SK-N-SH treated with all-trans-retinoic acid at 6 μM for 48 hours (cell line): ENCODE data around the gene GUCY2F.

Experiments
- ARNTL ChIP-seq: fragments of 450-650 bp; formaldehyde crosslinking; IDR thresholded peaks from 2 replicates; pipeline ENCODE4 v1.5.0; 2020; ENCODE audit warnings: low read depth, mild to moderate bottlenecking, moderate library complexity, borderline replicate concordance
- BACH2 ChIP-seq: fragments of 250-450 bp; sonication (Bioruptor Pico); IDR thresholded peaks from 2 replicates; pipeline ENCODE4 v1.9.0; 2021; ENCODE audit warnings: mild to moderate bottlenecking, borderline replicate concordance
- CSDC2 ChIP-seq: fragments of 250-450 bp; sonication (Bioruptor Pico); IDR thresholded peaks from 2 replicates; pipeline ENCODE4 v1.5.0; 2020; ENCODE audit warnings: mild to moderate bottlenecking, moderate library complexity
- ISL1 ChIP-seq: fragments of 250-450 bp; sonication (Bioruptor Pico); IDR thresholded peaks from 2 replicates; pipeline ENCODE4 v2.1.2; 2022; ENCODE audit warnings: mild to moderate bottlenecking, moderate library complexity
- PPARA ChIP-seq: fragments of 250-450 bp; sonication (Bioruptor Pico); IDR thresholded peaks from 2 replicates; pipeline ENCODE4 v1.5.0; 2020; ENCODE audit warnings: mild to moderate bottlenecking, borderline replicate concordance
- RARB ChIP-seq: fragments of 250-450 bp; sonication (Bioruptor Pico); IDR thresholded peaks from 2 replicates; pipeline ENCODE4 v1.8.0; 2021; ENCODE audit warnings: mild to moderate bottlenecking, moderate library complexity
- TCF4 ChIP-seq: fragments of 250-450 bp; sonication (Bioruptor Pico); IDR thresholded peaks from 2 replicates; pipeline ENCODE4 v1.8.0; 2021; ENCODE audit warnings: mild to moderate bottlenecking, moderate library complexity, borderline replicate concordance
- ZC3H10 ChIP-seq: fragments of 250-450 bp; sonication (Bioruptor Pico); IDR thresholded peaks from 2 replicates; pipeline ENCODE4 v1.5.1; 2021; ENCODE audit warnings: mild to moderate bottlenecking, moderate library complexity
- ZFP30 ChIP-seq: fragments of 450-650 bp; formaldehyde crosslinking; IDR thresholded peaks from 2 replicates; pipeline ENCODE4 v1.5.0; 2022; ENCODE audit warnings: mild to moderate bottlenecking, moderate library complexity
- TF ChIP-seq, protein P1 (sequence below): fragments of 250-450 bp; sonication (Bioruptor Pico); IDR thresholded peaks from 2 replicates; pipeline ENCODE4 v1.5.0; 2020; ENCODE audit warnings: mild to moderate bottlenecking, moderate library complexity

DNA sequence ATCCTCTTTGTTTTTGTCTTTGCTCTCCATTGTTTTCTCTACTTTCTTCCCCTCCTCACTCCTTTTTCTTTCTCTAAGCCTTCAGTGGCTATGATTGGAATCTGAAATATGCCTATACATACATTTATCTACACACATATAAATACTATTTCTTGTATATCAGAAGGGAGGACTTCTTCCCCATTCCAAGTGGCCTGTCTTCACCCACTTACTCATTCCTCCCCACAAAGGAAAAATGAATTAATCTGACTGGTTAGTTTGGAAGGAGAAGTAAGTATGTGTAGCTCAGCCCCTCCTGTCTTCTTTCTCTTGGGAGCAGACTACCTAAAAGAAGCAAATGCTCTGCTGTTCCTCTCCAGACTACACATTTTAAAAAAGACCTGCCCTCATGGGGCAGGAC, 17.7 kb downstream of the GUCY2F start:
- TF ChIP-seq, protein P1, sequence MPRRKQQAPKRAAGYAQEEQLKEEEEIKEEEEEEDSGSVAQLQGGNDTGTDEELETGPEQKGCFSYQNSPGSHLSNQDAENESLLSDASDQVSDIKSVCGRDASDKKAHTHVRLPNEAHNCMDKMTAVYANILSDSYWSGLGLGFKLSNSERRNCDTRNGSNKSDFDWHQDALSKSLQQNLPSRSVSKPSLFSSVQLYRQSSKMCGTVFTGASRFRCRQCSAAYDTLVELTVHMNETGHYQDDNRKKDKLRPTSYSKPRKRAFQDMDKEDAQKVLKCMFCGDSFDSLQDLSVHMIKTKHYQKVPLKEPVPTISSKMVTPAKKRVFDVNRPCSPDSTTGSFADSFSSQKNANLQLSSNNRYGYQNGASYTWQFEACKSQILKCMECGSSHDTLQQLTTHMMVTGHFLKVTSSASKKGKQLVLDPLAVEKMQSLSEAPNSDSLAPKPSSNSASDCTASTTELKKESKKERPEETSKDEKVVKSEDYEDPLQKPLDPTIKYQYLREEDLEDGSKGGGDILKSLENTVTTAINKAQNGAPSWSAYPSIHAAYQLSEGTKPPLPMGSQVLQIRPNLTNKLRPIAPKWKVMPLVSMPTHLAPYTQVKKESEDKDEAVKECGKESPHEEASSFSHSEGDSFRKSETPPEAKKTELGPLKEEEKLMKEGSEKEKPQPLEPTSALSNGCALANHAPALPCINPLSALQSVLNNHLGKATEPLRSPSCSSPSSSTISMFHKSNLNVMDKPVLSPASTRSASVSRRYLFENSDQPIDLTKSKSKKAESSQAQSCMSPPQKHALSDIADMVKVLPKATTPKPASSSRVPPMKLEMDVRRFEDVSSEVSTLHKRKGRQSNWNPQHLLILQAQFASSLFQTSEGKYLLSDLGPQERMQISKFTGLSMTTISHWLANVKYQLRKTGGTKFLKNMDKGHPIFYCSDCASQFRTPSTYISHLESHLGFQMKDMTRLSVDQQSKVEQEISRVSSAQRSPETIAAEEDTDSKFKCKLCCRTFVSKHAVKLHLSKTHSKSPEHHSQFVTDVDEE = no peak
- TF ChIP-seq PPARA (CRISPR knock-in tag) (no peak), ARNTL (CRISPR knock-in tag) (no peak), CSDC2 (CRISPR knock-in tag) (no peak), ZFP30 (CRISPR knock-in tag) (no peak), BACH2 (no peak), ISL1 (no peak), RARB (no peak), TCF4 (CRISPR knock-in tag) (no peak), ZC3H10 (no peak)
